Hematopoietic multipotent progenitor cell treated with erythropoietin and hydrocortisone succinate and interleukin-3 and kit ligand, for 6 days (in vitro differentiated cells): ENCODE results near the gene NOC4L.

Source experiments
- DNase-seq: peaks from one replicate; pipeline ENCODE4 v3.0.0-alpha.2; 2015

NOC4L gene

DNA sequence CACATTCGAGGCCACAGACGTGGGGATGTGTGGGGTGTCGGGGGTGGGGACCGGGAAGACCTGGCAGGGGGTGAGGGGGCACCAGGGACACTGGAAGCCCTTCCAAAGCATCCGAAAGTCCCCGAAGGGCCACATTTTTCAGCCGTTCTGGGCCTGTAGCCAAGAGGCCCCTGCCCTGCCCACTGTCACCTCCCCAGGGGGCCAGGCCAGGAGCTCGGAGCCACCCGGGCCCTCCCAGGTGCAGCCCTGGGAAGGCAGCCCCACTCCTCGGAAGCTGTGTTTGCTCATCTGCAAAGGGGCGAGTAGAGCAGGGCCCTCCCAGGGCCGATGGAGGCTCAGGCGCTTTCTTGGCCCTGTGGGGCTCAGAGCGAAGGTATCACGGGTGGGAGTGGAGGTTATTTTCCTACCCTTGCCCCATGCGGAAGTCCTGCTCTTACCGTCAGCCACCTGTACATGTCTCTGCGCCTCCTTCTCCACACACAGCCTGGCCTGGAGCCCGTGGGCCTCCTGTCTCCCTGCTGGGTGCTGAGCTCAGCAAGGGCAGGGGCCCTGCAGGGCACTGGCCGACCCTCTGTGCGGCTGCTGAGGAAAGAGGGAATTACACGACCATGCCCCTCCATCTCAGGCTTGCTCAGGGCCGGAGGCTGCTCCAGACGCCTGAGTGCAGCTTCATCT, 27.2 kb downstream of the NOC4L start:
- no peak for DNase-seq

GRCh38 chr12:132171968-132172521, 27.8 kb downstream of the NOC4L start:
- no peak for DNase-seq

GRCh38 chr12:132172619-132173018, 28.4 kb downstream of the NOC4L start:
- DNase-seq: no peak

GRCh38 chr12:132173135-132174014, 29.1 kb downstream of the NOC4L start:
- no peak for DNase-seq

DNA sequence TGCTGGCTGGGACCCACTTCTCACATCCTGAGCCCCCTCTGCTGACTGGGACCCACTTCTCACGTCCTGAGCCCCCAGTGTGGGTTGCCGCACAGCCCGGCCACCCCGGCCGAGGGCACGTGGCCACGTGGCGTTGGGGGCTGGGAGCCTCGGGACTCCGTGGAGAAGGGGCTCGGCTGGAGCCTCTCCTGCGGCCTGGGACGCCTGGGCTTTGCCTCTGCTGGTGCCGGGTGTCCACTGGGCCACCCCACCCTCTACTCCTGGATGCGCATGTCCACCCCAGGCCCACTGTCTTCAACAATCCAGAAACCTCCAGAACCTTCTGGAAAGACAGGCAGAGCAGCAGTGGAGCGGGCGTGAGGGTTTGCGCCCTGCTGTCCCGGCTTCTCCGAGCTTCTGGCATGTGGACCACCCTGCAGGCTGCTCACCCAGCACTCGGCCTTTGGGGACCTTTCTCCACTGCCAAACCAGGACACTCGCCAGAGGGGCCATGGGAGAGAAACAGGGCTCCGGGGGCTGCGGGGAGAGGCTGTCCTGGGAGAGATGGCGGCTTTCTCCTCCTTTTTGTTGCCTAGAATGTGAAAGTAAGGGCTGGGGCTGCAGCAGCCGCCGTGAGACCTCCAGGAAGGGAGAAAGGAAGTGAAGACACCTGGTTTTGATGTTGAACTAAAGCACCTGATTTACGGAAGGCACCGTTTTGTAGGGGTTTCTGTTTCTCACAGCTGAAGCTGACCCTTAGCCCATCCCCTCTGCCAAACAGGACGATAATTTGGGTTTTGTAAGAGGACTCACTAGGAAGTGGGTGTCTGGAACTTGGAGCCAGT, 30.0 kb downstream of the NOC4L start:
- no peak for DNase-seq

DNA sequence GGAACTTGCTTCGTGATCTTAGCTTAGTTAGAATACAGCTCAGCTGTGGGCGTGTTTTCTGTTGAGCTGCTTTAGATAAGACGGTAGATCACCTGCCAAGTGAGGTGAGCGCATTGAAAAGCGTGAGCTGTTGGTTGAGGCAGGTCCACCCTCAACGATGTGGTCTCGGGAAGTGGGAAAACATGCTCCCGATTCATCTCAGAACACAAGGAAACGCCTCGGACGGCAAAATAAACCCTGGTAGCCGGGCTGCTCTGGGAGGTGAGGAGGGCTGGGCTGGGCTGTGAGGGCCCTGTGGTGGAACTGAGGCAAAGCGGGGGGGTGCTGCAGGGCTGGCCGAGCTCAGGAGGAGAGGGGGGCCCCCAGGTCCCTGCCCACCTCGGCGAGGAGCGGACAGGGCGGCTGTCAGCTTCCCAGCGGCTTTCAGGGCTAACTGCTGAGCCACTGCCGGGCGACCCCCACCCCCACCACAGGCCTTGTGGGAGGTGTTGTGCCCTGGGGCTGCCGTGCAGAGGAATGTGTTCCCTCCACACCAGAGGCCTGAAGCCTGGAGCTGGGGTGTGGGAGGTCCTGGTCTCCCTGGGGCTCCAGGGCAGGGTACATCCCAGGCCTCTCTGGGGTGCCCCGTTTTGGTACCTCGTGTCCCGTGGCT, 30.7 kb downstream of the NOC4L start:
- no peak for DNase-seq

DNA sequence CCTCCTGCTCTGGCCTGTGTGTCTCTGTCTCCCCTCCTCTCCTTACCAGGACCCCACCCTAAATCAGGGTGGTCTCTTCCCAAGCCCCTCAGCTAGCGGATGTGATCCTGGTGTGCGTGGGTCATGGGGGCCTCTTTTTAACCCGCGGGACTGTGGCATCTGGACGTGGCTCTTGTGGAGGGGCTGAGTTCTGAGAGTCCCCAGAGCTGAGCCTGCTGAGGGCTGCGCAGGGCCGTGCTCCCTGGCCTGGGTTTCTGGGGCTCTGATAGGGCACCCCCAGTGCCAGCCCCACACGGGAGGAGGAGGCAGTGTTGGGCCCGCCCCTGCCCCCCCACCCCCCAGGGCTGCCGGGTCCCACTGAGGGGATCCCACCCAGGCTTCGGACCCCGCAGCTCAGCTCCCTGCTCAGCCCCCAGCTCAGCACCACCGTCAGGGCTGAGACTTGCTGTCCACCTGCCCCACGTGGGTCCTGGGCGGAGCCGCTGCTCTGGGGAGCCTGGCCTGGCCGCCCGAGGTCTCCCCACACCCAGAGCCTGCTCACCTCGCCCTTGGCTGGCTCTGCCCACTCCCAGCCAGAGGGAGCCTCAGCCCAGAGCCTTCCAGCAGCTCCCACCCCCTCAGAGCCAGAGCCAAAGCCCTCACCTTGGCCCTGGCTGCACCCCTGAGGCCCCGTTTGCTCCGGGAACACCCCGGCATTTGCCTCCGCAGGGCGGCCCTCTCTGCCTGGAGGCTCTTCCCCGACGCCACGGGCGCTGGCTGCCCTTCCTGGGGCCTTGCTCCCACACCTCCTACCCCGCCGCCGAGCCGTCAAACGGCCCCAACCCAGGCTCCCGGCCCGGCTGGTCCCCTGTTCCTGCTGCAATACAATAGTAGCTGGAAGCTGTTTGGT, 31.5 kb downstream of the NOC4L start:
- no peak for DNase-seq

- no peak for DNase-seq
Observed at GRCh38 chr12:132176385-132176919, 32.2 kb downstream of the NOC4L start.

- no peak for DNase-seq
Observed at GRCh38 chr12:132176920-132177551, 32.8 kb downstream of the NOC4L start.

GRCh38 chr12:132178316-132178715, 34.1 kb downstream of the NOC4L start:
- DNase-seq: no peak

DNA sequence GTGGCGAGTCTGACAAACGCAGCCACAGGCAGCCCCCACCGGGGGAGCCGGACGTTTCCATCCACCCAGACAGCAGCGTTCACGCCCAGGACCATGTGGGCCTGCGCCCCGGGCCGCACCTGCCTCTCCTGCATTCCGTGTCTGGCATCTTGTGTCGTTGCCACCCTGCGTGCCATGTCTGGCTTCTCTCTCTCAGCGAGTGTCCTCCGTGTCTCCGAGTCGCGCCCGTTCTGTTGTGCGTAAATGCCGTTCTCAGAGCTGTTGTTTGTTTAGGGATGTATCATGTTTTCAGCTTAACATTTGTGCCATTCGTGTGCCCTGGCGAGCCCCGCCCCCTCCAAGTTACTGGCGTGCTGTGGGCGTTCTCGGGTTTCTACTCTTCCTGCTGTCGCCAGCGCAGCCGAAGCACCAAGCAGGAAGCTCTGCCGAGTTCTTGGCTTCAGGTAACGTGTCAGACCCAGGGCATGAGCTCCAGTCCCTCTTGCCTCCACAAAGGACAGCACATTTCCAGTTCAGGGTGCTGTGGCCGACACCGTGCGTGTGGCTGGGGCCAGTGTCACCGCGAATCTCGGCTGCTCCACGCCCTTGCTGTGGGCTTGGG, 34.6 kb downstream of the NOC4L start:
- no peak for DNase-seq

GRCh38 chr12:132179431-132180362, 35.4 kb downstream of the NOC4L start:
- no peak for DNase-seq

DNA sequence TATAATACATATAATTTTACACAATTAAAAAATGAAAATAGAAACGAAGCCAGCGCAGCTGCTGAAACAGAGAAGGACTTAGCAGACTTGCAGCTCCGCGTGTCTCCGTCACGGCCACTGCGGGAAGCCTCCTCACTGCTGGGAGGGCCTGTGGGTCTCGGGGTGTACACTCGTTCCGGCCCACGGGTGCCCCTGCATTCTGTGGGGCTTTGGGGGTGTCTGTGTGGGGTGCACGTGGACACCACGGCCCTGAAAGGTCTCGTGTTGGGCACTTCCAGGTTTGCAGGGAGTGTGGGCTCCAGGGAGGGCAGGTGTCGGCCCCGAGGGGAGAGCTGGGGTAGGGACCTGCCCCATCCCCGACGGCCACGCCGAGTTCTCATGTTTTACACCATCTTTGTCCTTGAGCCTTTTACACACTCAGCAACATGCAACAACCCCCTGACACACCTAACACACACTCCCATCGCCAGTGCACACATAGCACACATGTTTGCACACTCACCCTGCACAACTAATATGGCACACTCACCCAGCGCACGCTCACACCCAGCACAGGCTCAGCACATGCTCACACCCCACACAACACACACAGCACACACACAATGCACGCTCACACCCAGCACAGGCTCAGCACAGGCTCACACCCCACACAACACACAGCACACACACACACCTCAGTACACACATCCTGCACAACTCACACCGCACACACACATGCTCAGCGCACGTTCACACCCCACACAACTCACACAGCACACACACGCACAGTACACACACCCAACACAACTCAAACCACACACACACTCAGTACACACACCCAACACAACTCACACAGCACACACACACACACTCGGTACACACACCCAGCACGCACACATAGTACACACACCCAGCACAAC, 36.6 kb downstream of the NOC4L start:
- no peak for DNase-seq

DNA sequence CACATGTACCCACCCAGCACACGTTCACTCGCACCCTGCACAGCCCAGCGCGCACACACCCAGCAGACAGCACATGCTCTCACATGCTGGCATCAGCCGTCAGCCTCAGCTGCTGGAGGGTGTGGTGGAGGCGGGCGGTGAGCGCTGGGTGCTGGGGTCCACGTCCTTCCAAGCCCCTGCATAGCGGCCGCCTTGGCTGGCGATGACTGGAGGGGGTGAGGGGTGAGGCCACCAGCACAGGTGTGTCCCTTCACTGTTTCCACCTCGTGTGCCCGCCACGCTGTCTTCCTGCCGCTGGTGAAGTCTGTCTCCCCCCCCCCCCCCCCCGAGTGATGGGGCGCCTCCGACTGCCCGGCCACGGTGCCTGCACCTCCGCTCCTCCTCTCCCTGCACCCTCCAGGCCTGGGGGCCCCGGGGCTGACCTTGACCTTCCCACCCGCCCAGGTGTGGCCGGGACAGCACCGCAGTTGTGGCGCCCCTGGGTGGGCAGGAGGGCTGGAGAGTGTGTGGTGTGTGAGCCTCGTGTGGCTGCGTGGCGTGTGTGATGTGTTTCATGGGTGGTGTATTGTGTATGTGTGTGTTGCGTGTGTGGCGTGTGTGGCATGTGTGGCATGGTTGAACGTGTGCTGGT, 37.4 kb downstream of the NOC4L start:
- no peak for DNase-seq

DNA sequence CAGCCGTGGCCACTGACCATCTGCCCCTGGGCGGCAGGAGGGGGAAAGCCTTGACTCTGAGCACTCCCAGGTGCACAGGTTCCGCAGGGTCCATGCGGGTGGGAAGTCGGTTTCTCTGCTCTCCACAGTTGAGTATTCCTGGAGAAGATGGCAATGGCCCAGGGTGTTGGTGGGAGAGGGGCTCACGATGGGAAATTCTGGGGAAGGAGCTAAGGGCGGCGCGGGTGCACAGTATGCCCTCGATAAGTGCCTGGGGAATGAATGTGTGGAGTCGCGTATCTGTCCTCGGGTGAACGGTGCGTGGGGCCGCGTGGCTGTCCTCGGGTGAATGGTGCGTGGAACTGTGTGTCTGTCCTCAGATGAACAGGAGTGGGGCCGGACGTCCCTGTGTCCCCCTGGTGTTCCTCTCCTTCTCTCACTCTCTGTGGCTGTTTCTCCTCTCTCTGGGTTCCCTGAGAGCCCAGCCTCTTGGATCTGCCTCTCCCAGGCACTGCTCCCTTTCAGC, 38.0 kb downstream of the NOC4L start:
- DNase-seq: no peak

DNA sequence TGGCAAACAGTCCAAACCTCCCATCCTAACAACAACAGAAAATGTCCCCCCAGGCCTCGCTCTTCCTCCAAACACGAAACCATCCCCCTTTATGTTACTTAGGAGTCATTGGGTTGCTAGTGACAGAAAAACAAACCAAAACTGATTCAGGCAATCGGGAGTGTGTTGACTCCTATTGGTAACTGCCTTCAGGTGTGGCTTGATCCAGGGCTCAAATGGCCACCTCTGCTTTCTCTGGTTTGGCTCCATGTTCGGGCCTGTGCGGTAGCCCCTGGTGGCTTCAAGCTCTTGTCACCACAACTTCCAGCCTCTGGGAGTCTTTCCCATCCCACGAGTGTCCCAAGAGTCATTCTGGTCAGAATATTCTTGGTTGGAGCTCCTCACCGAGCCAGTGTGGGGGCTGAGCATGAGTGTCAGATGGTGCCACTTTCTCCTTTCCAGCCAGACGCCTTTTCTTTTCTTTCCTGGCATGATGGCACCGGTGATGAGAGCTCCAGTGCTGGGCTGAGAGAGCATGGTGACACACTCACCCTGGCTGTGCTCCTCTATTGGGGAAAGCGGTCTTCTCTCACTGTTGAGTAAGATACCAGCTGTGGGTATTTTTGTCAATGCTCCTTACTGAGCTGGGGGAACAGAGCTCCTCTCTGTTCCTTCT, 38.6 kb downstream of the NOC4L start:
- no peak for DNase-seq

- no peak for DNase-seq
Observed at GRCh38 chr12:132185705-132186104, 41.4 kb downstream of the NOC4L start.
